Measurements from ENCODE around the gene ATXN7L3.

ATXN7L3 gene

DNA sequence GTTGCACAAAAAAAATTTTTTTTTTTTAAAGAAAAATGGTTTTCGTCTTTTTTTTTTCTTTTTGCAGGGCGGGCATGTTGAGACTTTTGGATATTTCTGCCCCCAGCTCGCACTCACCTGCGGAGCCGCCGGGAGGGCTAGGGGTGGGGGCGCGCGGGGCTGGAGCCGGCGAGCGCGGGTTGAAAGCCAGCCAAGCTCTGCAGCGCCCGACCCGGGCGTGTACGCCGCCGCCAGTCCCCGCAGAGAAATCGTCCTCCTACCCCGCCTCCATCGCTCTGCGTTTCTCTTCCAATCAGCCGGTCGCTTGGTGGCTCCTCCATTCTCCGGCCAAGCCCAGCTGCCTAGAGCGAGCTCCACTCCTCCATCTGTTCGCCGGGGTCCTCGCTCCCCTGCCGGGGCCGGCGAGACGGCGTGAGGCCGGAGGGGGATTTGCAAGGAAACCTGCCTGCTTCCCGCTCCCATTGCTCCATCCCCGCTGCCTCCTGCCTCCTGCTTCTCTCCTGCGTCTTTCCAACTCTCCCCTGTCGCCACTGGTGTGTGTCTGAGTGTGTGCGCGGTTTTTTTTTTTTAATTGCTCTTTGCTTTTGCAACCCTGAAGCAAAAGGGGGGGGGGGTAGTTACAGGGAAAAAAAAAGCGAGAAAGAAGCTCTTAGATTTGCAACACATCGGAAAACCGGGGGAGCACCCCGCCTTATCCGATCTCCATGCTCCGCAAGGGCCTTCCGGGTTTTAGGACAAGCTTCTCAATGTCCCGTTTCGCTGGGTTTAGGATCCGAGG lies 21.6 kb upstream of the ATXN7L3 start (continued):
- TF ChIP-seq, protein P1, sequence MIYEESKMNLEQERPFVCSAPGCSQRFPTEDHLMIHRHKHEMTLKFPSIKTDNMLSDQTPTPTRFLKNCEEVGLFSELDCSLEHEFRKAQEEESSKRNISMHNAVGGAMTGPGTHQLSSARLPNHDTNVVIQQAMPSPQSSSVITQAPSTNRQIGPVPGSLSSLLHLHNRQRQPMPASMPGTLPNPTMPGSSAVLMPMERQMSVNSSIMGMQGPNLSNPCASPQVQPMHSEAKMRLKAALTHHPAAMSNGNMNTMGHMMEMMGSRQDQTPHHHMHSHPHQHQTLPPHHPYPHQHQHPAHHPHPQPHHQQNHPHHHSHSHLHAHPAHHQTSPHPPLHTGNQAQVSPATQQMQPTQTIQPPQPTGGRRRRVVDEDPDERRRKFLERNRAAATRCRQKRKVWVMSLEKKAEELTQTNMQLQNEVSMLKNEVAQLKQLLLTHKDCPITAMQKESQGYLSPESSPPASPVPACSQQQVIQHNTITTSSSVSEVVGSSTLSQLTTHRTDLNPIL (CRISPR knock-in tag; IDR thresholded peaks at IDR 0.05; ENCODE audit: low read depth): no peak
- no peak for TF ChIP-seq ESRRG (CRISPR knock-in tag; IDR thresholded peaks at IDR 0.05)

DNA sequence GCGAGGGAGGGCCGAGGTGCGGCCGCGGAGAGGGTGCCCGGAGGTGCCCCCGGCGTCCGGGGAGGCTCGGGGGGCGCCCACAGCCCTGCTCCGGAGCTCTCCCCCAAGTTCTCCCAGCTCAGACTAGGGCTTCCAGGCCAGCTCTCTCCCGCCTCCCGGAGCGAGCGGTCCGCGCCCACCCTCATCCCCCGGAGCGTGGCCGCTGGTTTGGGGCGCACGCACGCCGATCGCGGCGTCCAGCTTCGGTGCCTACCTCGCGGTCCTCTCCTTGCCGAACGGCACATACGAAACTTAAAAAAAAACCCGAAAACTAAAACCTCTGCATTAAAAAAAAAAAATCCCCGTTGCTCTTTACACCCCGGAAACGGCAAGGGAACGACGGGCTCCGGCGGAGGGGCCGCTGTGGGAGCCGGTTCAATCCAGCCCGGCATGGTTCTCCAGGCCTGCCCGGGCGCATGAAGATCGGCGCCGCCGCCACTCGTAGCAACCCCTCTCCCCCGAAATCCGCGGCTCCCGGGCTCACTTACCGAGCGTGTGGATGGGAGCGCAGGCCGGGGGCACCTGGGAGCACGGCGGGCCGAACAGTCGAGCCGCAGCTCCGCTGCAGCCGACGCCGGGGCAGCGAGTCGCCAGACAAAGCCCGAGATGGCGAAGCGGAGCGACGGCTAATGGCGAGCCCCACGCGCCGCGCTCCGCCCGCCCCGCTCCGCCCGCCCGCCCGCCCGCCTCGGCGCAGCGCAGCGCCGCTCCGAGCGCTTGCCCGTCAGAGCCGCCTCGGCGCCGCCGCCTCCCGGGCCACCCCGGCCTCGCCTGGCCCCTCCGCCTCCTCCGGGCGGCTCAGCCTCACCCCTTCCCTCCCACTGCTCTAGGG lies 20.8 kb upstream of the ATXN7L3 start:
- TF ChIP-seq, protein P2, sequence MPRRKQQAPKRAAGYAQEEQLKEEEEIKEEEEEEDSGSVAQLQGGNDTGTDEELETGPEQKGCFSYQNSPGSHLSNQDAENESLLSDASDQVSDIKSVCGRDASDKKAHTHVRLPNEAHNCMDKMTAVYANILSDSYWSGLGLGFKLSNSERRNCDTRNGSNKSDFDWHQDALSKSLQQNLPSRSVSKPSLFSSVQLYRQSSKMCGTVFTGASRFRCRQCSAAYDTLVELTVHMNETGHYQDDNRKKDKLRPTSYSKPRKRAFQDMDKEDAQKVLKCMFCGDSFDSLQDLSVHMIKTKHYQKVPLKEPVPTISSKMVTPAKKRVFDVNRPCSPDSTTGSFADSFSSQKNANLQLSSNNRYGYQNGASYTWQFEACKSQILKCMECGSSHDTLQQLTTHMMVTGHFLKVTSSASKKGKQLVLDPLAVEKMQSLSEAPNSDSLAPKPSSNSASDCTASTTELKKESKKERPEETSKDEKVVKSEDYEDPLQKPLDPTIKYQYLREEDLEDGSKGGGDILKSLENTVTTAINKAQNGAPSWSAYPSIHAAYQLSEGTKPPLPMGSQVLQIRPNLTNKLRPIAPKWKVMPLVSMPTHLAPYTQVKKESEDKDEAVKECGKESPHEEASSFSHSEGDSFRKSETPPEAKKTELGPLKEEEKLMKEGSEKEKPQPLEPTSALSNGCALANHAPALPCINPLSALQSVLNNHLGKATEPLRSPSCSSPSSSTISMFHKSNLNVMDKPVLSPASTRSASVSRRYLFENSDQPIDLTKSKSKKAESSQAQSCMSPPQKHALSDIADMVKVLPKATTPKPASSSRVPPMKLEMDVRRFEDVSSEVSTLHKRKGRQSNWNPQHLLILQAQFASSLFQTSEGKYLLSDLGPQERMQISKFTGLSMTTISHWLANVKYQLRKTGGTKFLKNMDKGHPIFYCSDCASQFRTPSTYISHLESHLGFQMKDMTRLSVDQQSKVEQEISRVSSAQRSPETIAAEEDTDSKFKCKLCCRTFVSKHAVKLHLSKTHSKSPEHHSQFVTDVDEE (CRISPR knock-in tag; IDR thresholded peaks at IDR 0.05): no peak
- no peak for TF ChIP-seq CSDC2 (CRISPR knock-in tag; IDR thresholded peaks at IDR 0.05)
- no peak for TF ChIP-seq RARB (CRISPR knock-in tag; IDR thresholded peaks at IDR 0.05)
- TF ChIP-seq ARNTL (CRISPR knock-in tag; IDR thresholded peaks at IDR 0.05; ENCODE audit: borderline replicate concordance, low read depth): no peak
- TF ChIP-seq, protein P1 (CRISPR knock-in tag; IDR thresholded peaks at IDR 0.05; ENCODE audit: low read depth): no peak
- no peak for TF ChIP-seq TOX (CRISPR knock-in tag; IDR thresholded peaks at IDR 0.05; ENCODE audit: borderline replicate concordance)
- no peak for TF ChIP-seq GLIS3 (CRISPR knock-in tag; IDR thresholded peaks at IDR 0.05)
- no peak for TF ChIP-seq PPARA (CRISPR knock-in tag; IDR thresholded peaks at IDR 0.05; ENCODE audit: borderline replicate concordance)
- TF ChIP-seq SNAI2 (CRISPR knock-in tag; IDR thresholded peaks at IDR 0.05): no peak
- TF ChIP-seq ESRRG (CRISPR knock-in tag; IDR thresholded peaks at IDR 0.05): no peak
- peak; percentile 15 for ATAC-seq

DNA sequence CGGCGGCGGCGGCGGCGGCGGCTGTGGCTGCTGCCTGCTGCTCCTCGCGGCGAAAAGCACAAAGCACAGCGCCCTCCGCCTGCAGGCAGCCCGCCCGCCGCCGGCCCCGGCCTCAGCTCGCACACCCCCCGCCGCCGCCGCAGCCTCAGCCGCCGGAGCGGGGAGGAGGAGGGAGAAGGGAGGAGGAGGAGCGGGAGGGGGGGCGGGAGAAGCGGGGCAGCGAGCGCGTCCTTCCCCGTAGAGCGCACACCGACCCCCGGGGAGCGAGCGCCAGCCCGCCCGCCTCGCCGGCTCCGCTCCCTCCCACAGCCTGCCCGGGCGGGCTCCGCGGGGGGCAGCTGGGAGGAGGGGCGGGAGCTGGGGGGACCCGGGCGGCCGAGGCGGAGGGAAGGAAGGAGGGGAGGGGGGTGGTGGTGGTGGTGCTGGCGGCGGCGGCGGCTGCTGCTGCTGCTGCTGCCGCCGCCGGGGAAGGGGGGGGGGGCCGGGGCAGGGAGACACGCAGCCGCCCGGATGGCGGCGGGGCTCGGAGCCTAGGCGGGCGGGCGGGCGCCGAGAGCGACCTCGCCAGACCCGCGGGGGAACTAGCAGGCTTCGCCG lies 20.0 kb upstream of the ATXN7L3 start, which contains the start of gene UBTF:
Gene UBTF (minus strand): TSS at position 60 of the 597 bp plus-strand sequence. CDS start 1,446 bp downstream, outside the sequence.
- no peak for TF ChIP-seq SNAI2 (CRISPR knock-in tag; IDR thresholded peaks at IDR 0.05)
- TF ChIP-seq, protein P3, sequence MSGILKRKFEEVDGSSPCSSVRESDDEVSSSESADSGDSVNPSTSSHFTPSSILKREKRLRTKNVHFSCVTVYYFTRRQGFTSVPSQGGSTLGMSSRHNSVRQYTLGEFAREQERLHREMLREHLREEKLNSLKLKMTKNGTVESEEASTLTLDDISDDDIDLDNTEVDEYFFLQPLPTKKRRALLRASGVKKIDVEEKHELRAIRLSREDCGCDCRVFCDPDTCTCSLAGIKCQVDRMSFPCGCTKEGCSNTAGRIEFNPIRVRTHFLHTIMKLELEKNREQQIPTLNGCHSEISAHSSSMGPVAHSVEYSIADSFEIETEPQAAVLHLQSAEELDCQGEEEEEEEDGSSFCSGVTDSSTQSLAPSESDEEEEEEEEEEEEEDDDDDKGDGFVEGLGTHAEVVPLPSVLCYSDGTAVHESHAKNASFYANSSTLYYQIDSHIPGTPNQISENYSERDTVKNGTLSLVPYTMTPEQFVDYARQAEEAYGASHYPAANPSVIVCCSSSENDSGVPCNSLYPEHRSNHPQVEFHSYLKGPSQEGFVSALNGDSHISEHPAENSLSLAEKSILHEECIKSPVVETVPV (CRISPR knock-in tag; IDR thresholded peaks at IDR 0.05): no peak
- no peak for TF ChIP-seq TOX (CRISPR knock-in tag; IDR thresholded peaks at IDR 0.05; ENCODE audit: borderline replicate concordance)
- TF ChIP-seq ZNF8 (CRISPR knock-in tag; IDR thresholded peaks at IDR 0.05): no peak
- TF ChIP-seq GLIS3 (CRISPR knock-in tag; IDR thresholded peaks at IDR 0.05): no peak
- TF ChIP-seq, protein P2 (CRISPR knock-in tag; IDR thresholded peaks at IDR 0.05): no peak
- no peak for TF ChIP-seq ESRRG (CRISPR knock-in tag; IDR thresholded peaks at IDR 0.05)
- no peak for TF ChIP-seq ZNF70 (CRISPR knock-in tag; IDR thresholded peaks at IDR 0.05)
- TF ChIP-seq ZFP30 (CRISPR knock-in tag; IDR thresholded peaks at IDR 0.05): no peak
- TF ChIP-seq, protein P4, sequence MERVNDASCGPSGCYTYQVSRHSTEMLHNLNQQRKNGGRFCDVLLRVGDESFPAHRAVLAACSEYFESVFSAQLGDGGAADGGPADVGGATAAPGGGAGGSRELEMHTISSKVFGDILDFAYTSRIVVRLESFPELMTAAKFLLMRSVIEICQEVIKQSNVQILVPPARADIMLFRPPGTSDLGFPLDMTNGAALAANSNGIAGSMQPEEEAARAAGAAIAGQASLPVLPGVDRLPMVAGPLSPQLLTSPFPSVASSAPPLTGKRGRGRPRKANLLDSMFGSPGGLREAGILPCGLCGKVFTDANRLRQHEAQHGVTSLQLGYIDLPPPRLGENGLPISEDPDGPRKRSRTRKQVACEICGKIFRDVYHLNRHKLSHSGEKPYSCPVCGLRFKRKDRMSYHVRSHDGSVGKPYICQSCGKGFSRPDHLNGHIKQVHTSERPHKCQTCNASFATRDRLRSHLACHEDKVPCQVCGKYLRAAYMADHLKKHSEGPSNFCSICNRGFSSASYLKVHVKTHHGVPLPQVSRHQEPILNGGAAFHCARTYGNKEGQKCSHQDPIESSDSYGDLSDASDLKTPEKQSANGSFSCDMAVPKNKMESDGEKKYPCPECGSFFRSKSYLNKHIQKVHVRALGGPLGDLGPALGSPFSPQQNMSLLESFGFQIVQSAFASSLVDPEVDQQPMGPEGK (CRISPR knock-in tag; IDR thresholded peaks at IDR 0.05; ENCODE audit: borderline replicate concordance): no peak
- no peak; the same call in 2 of the 3 replicates for ATAC-seq
